NB4 (cell line): ENCODE data around the gene ILK.

ENCODE experiments used
- DNase-seq: peaks from one replicate; pipeline ENCODE4 v3.0.0; 2010; ENCODE audit warnings: low read depth
- H3K4me3 ChIP-seq: one replicate; pipeline ENCODE4 v1.5.1; 2011; ENCODE audit warnings: mild to moderate bottlenecking, low read depth, low read length, moderate library complexity
- CTCF ChIP-seq: IDR thresholded peaks from one replicate; pipeline ENCODE4 v1.5.1; 2012; ENCODE audit warnings: low read depth, low read length
- MAX ChIP-seq: IDR thresholded peaks from 2 replicates; pipeline ENCODE4 v1.6.1; 2011; ENCODE audit warnings: low read depth, low read length
- MYC ChIP-seq: IDR thresholded peaks from 2 replicates; pipeline ENCODE4 v1.6.1; 2011; ENCODE audit warnings: low read depth, low read length
- POLR2A ChIP-seq: IDR thresholded peaks from 2 replicates; pipeline ENCODE4 v1.6.1; 2011; ENCODE audit warnings: mild to moderate bottlenecking; ENCODE audit not compliant: insufficient read length; ENCODE audit errors: extremely low read depth

Gene ILK

DNA sequence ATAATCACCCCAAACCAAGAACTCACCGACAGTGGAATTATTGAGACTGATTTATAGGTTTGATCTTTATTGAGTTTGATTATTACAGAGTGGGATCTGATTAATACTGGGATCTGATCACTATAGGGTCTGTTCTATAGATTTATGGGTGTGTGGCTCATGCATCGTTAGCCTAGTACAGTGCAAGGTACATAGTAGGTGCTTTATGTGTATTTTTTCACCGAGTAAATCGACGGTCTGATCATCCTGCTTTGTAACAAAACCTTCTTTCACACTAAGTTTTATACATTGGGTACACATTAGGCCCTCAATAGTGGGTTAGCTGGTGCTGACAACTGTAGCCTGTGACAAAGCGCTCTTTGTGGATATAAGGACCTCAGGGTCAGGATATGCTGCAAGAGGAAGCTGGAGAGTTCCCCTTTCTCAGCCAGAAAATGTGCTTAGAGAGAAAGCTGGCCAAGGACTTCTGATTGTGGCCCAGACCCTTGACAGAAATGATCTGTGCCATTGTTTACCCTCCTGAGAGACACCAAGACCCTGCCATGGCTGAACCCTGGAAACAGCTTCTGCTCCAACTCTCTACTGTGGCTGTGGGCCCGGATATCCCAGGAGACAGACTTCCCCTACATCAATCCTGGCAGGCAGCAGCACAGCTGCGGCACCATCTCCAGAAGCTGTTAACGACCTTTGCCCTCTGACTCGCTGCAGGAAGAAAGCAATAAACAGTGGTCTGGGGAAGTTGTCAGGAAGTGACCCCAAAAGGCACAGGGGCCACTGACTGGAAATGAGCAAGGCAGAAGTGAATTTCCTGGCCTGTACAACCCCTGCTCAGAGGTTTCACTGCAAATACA is 31.7 kb downstream of the ILK start:
- DNase-seq = peak; percentile 93
- TF ChIP-seq CTCF = no peak
- TF ChIP-seq MYC = peak; percentile 87
- no peak for TF ChIP-seq POLR2A
- peak; percentile 68 for TF ChIP-seq MAX

GRCh38 chr11:6636480-6636879 is 32.9 kb downstream of the ILK start:
- no peak for TF ChIP-seq CTCF
- no peak for TF ChIP-seq MYC
- no peak for TF ChIP-seq MAX
- TF ChIP-seq POLR2A = no peak
- no peak for DNase-seq
- H3K4me3 ChIP-seq = no peak overlapping the region

More for the DNA sequence above, 31.7 kb downstream of the ILK start:
- H3K4me3 ChIP-seq = peak overlapping the region; percentile 26

GRCh38 chr11:6637871-6638270 is 34.3 kb downstream of the ILK start:
- TF ChIP-seq MYC (no peak), MAX (no peak)
- no peak for DNase-seq
- H3K4me3 ChIP-seq = no peak overlapping the region

DNA sequence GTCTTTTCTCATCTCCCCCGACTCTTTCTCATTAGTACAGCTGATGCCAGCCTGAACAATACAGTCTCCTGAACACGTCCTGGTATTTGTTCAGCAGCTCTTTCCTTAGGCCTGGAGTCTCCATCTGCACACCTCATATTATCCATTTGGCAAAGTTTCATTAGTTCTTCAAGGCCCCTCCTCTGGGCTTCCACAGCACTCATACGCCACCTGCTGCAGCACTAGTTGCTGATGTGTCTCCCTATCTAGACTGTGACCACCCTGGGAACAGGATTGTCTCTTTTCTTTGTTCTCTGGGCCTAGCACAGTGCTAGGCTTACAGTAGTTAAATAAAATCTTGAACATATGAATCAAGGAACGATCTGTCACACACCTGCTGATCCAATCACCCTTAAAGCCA is 34.9 kb downstream of the ILK start:
- TF ChIP-seq MYC (no peak), CTCF (no peak), POLR2A (no peak), MAX (no peak)
- peak; percentile 39 for DNase-seq
- no peak overlapping the region for H3K4me3 ChIP-seq

DNA sequence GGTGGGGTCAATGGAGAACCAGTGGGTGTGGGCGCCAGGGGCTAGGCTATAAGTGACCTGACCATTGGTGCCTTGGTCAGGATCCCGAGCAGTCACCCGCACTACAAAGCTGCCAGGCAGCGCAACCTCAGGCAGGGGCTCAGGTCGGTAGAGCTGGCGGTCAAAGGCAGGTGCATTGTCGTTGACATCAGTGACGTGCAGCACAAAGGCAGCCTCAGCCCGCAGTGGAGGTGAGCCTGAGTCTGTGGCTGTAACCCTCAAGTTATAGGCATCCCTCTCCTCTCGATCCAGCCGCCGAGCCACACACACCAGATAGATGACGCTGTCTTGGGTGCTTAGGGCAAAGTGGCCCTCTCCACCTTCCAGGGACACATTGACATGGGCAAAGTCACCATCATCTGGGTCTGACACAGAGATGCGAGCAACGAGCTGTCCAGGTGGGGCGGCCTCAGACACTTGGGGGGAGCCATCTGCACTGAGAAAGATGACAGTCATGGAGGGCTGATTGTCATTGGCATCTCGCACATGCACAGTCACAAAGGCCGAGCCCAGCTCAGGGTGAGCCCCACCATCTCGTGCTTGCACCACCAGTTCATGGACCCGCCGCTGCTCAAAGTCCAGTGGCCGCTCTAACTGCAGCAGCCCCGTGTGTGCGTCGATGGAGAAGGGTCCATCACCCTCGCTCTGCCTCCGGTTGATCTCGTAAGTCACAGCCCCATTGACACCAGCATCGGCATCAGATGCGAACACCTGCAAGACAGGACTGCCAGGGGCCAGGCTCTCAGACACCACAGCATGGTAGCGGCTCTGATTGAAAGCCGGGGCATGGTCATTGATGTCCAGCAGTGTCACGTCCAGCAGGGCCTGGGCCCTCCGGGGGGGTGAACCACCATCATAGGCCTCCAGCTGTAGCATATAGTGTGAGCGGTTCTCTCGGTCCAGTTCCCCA is 36.7 kb downstream of the ILK start:
- TF ChIP-seq MYC = no peak
- no peak for TF ChIP-seq MAX
- no peak for TF ChIP-seq POLR2A
- no peak for TF ChIP-seq CTCF
- H3K4me3 ChIP-seq = no peak overlapping the region
- DNase-seq = no peak
